Measurements from ENCODE around the gene TLCD1. TPM values are rescaled to one million over a fixed set of nuclear protein-coding genes. Genes with fewer than 3 reads are reported as not detected.

TLCD1 gene
- total RNA-seq, 1 donor from 2014 or later = 14.0 TPM

- no peaks in the 10 kb centered on the region for H3K4me1 Mint-ChIP-seq (ENCODE audit: low read depth)
- no peaks in the 10 kb centered on the region for H3K9me3 Mint-ChIP-seq (ENCODE audit: low read depth)
- H3K27ac Mint-ChIP-seq = no peak overlapping the region
- TF ChIP-seq CTCF (IDR thresholded peaks at IDR 0.05; ENCODE audit: unreplicated experiment) = no peak
- H3K4me3 Mint-ChIP-seq (ENCODE audit: low read depth) = no peak overlapping the region
- no peaks in the 10 kb centered on the region for H3K27me3 Mint-ChIP-seq
- peaks cover 8% of the 10 kb centered on the region for H3K36me3 Mint-ChIP-seq (ENCODE audit: insufficient read depth)
- no peak for DNase-seq (ENCODE audit: low spot score, unreplicated experiment)
Measured at GRCh38 chr17:28763137-28763799, 37.2 kb upstream of the TLCD1 start.

GRCh38 chr17:28760601-28761562, 34.8 kb upstream of the TLCD1 start:
- H3K27me3 Mint-ChIP-seq = no peaks in the 10 kb centered on the region
- no peaks in the 10 kb centered on the region for H3K9me3 Mint-ChIP-seq (ENCODE audit: low read depth)
- DNase-seq (ENCODE audit: low spot score, unreplicated experiment) = no peak
- peaks cover 14% of the 10 kb centered on the region for H3K36me3 Mint-ChIP-seq (ENCODE audit: insufficient read depth)
- peak overlapping the region; percentile 29 for H3K27ac Mint-ChIP-seq
- no peak overlapping the region for H3K4me3 Mint-ChIP-seq (ENCODE audit: low read depth)
- no peaks in the 10 kb centered on the region for H3K4me1 Mint-ChIP-seq (ENCODE audit: low read depth)
- no peak for TF ChIP-seq CTCF (IDR thresholded peaks at IDR 0.05; ENCODE audit: unreplicated experiment)

GRCh38 chr17:28759256-28759865, 33.3 kb upstream of the TLCD1 start:
- Mint-ChIP-seq H3K36me3 (ENCODE audit: insufficient read depth) (peaks cover 14% of the 10 kb centered on the region), H3K4me3 (ENCODE audit: low read depth) (no peak overlapping the region), H3K27me3 (no peaks in the 10 kb centered on the region), H3K27ac (no peak overlapping the region), H3K9me3 (ENCODE audit: low read depth) (no peaks in the 10 kb centered on the region), H3K4me1 (ENCODE audit: low read depth) (no peaks in the 10 kb centered on the region)
- no peak for TF ChIP-seq CTCF (IDR thresholded peaks at IDR 0.05; ENCODE audit: unreplicated experiment)
- no peak for DNase-seq (ENCODE audit: low spot score, unreplicated experiment)

- TF ChIP-seq CTCF (IDR thresholded peaks at IDR 0.05; ENCODE audit: unreplicated experiment) = no peak
- Mint-ChIP-seq H3K27me3 (no peaks in the 10 kb centered on the region), H3K9me3 (ENCODE audit: low read depth) (no peaks in the 10 kb centered on the region), H3K27ac (peak overlapping the region; percentile 62), H3K4me1 (ENCODE audit: low read depth) (no peaks in the 10 kb centered on the region), H3K36me3 (ENCODE audit: insufficient read depth) (peaks cover 12% of the 10 kb centered on the region), H3K4me3 (ENCODE audit: low read depth) (no peak overlapping the region)
- DNase-seq (ENCODE audit: low spot score, unreplicated experiment) = no peak
Measured at GRCh38 chr17:28758411-28759121, 32.5 kb upstream of the TLCD1 start.

All from progenitor cell of endocrine pancreas (in vitro differentiated cells).